K562 (cell line): Measurements from ENCODE around the gene FAAH. TPM values are rescaled to one million over a fixed set of nuclear protein-coding genes. Genes with fewer than 3 reads are reported as not detected.

Experiments used
- ATAC-seq: fragments of 200-7000 bp; cut with Tn5 transposase; 3 replicates; pipeline ENCODE4 v1.9.1; 2020; ENCODE audit warnings: moderate library complexity
- BruUV-seq: library from RNA; stranded (reverse); fragments of 400-500 nt; replicated peaks from 2 replicates; lab custom pipeline; 2021; lab: Mats Ljungman, UMichigan
- CTCF ChIA-PET: fragments of 300-600 bp; formaldehyde crosslinking; extraction: SDS; loops from one replicate; lab custom pipeline; 2021; ENCODE audit warnings: low intra/inter-chr PET ratio; lab: Yijun Ruan, JAX
- POLR2A ChIA-PET: fragments of 300-600, 350-650 bp; sonication (Branson Sonifier 250); formaldehyde crosslinking; extraction: SDS; loops from one replicate; lab custom pipeline; 2021; ENCODE audit warnings: antibody characterized with exemption, inconsistent platforms; lab: Yijun Ruan, JAX
- DNase-seq, 4 experiments: peaks; one replicate each; pipeline versions ENCODE4 v3.0.0 to v3.0.0-alpha.2; 2011 to 2018; ENCODE audit warnings: low spot score in 3 of 4, mixed read lengths in 3 of 4; ENCODE audit errors: extremely low read depth in 1 of 4
- FAIRE-seq: peaks from 2 replicates; lab custom pipeline; 2011; peaks lifted over from hg19 to GRCh38; lab: Jason Lieb, UNC
- H2AFZ ChIP-seq: 2 replicates; pipeline ENCODE4 v1.6.0; 2011; ENCODE audit warnings: low read depth, low read length, control low read depth, inconsistent platforms
- H3K27ac ChIP-seq: fragments of 200-600 bp; 3 replicates; pipeline ENCODE4 v1.8.0; 2011; ENCODE audit warnings: low read depth, mild to moderate bottlenecking, control low read depth, inconsistent platforms, low read length, moderate library complexity, mixed read lengths; ENCODE audit errors: extremely low read depth
- H3K27me3 ChIP-seq, 2 experiments: fragments of 300-600 bp in 1 of 2; 2 replicates in 1 of 2; 3 replicates in 1 of 2; pipeline versions ENCODE4 v1.6.0 to v1.8.0; 2011; ENCODE audit warnings: inconsistent platforms in 2 of 2, low read length in 2 of 2, mild to moderate bottlenecking in 1 of 2, mixed read lengths in 1 of 2, moderate library complexity in 1 of 2; ENCODE audit not compliant: control insufficient read depth in 2 of 2, insufficient read depth in 2 of 2
- H3K36me3 ChIP-seq: fragments of 300-600 bp; 3 replicates; pipeline ENCODE4 v1.8.0; 2011; ENCODE audit warnings: mild to moderate bottlenecking, low read length, inconsistent platforms; ENCODE audit not compliant: control insufficient read depth, insufficient read depth
- H3K4me1 ChIP-seq, 2 experiments: fragments of 200-600 bp in 1 of 2; replicated peaks in 1 of 2; 2 replicates in 1 of 2; 3 replicates in 1 of 2; pipeline versions ENCODE4 v1.5.1 to v1.8.0; 2011; ENCODE audit warnings: inconsistent platforms in 2 of 2, low read length in 2 of 2, mild to moderate bottlenecking in 1 of 2, mixed read lengths in 1 of 2, moderate library complexity in 1 of 2; ENCODE audit not compliant: control insufficient read depth in 2 of 2, insufficient read depth in 2 of 2
- H3K4me2 ChIP-seq: 2 replicates; pipeline ENCODE4 v1.6.1; 2011; ENCODE audit warnings: low read length, control low read depth, inconsistent platforms, mixed read lengths; ENCODE audit not compliant: insufficient read depth
- H3K4me3 ChIP-seq: fragments of 200-600 bp; sonication (generic), shearing (Covaris generic); 2 replicates; pipeline ENCODE4 v1.5.1; 2016; ENCODE audit warnings: control low read depth, inconsistent platforms
- H3K79me2 ChIP-seq: fragments of 200-600 bp; 3 replicates; pipeline ENCODE4 v1.8.0; 2011; ENCODE audit warnings: low read length, inconsistent platforms; ENCODE audit not compliant: control insufficient read depth, insufficient read depth
- H3K9ac ChIP-seq, 2 experiments: 2 replicates each; pipeline versions ENCODE4 v1.6.0 to v1.6.1; 2011; ENCODE audit warnings: low read depth in 2 of 2, low read length in 2 of 2, control low read depth in 1 of 2, inconsistent platforms in 1 of 2, mild to moderate bottlenecking in 1 of 2, mixed read lengths in 1 of 2; ENCODE audit not compliant: insufficient read depth in 1 of 2
- H3K9me1 ChIP-seq: one replicate; pipeline ENCODE4 v1.6.0; 2011; ENCODE audit warnings: inconsistent platforms, mild to moderate bottlenecking, low read length, moderate library complexity; ENCODE audit not compliant: control insufficient read depth, insufficient read depth
- H3K9me3 ChIP-seq: replicated peaks from 2 replicates; pipeline ENCODE4 v1.5.1; 2011; ENCODE audit warnings: low read depth, low read length, inconsistent platforms; ENCODE audit not compliant: control insufficient read depth, insufficient read depth
- H4K20me1 ChIP-seq: replicated peaks from 2 replicates; pipeline ENCODE4 v1.6.1; 2011; ENCODE audit warnings: low read length, inconsistent platforms, mixed read lengths; ENCODE audit not compliant: control insufficient read depth, insufficient read depth
- HDAC8 ChIP-seq: fragments of 450-650 bp; IDR thresholded peaks from 2 replicates; pipeline ENCODE4 v1.6.1; 2016; ENCODE audit warnings: mild to moderate bottlenecking, missing genetic modification characterization, moderate library complexity, missing compliant biosample characterization
- MIER1 ChIP-seq: fragments of 450-650 bp; IDR thresholded peaks from 2 replicates; pipeline ENCODE4 v1.6.1; 2016; ENCODE audit warnings: antibody characterized with exemption, mild to moderate bottlenecking, low read depth
- NR2C1 ChIP-seq, 2 experiments: fragments of 450-650 bp; IDR thresholded peaks; 2 replicates each; pipeline ENCODE4 v1.6.1; 2017; ENCODE audit warnings: mild to moderate bottlenecking in 2 of 2, antibody characterized with exemption in 1 of 2, inconsistent platforms in 1 of 2, missing compliant biosample characterization in 1 of 2, missing genetic modification characterization in 1 of 2
- NR2C2 ChIP-seq, 2 experiments: fragments of 200-800 bp in 1 of 2; sonication (Bioruptor generic) in 1 of 2; sonication (generic) in 1 of 2; formaldehyde crosslinking in 1 of 2; IDR thresholded peaks; 2 replicates each; pipeline versions ENCODE4 v1.6.1 to v1.8.0; 2016 to 2022; ENCODE audit warnings: mild to moderate bottlenecking in 1 of 2, missing compliant biosample characterization in 1 of 2, missing genetic modification characterization in 1 of 2, missing genetic modification reagents in 1 of 2
- TOE1 ChIP-seq, 2 experiments: fragments of 450-650 bp in 1 of 2; sonication (generic) in 1 of 2; formaldehyde crosslinking in 1 of 2; IDR thresholded peaks; 2 replicates each; pipeline versions ENCODE4 v1.7.1 to v1.8.0; 2016 to 2022; ENCODE audit warnings: borderline replicate concordance in 2 of 2, mild to moderate bottlenecking in 2 of 2, antibody characterized with exemption in 1 of 2, inconsistent platforms in 1 of 2, low read depth in 1 of 2, missing genetic modification reagents in 1 of 2, moderate library complexity in 1 of 2
- TRIM25 ChIP-seq: fragments of 450-650 bp; IDR thresholded peaks from 2 replicates; pipeline ENCODE4 v1.7.0; 2016; ENCODE audit warnings: borderline replicate concordance
- ZNF780A ChIP-seq: fragments of 250-450 bp; sonication (Bioruptor Pico); IDR thresholded peaks from 2 replicates; pipeline ENCODE4 v1.5.0; 2021; ENCODE audit warnings: mild to moderate bottlenecking
- WGBS: fragments of 100-300 bp; shearing (Covaris generic); methylation state at CpG from one replicate; pipeline ENCODE4 v1.1.6; 2016; ENCODE audit warnings: low coverage, mixed read lengths; ENCODE audit not compliant: insufficient coverage; ENCODE audit errors: missing lambda C conversion rate; 5-methylcytosine and 5-hydroxymethylcytosine counted together
- in situ Hi-C: fragments of 300-500 bp; cut with MboI; formaldehyde crosslinking; loops from 4 replicates; pipeline ENCODE4 v1.15.0; 2018; ENCODE audit warnings: inconsistent platforms, mixed read lengths
- intact Hi-C: fragments of 100-400 bp; cut with micrococcal nuclease; formaldehyde crosslinking; loops from 2 replicates; pipeline ENCODE4 v1.14.2; 2022
- polyA plus RNA-seq, 8 experiments: library from polyadenylated mRNA; depleted of rRNA in 4 of 8; stranded (reverse) in 5 of 8; unstranded in 3 of 8; fragments of >200 nt; fragmentation: Nextera tagmentation in 2 of 8; fragmentation: Illumina TruSeq in 1 of 8; extraction: Ambion mirVana in 2 of 8; extraction: Trizol in 1 of 8; gene quantifications; 2 replicates each; pipeline versions ENCODE4 v1.2.1 to v1.2.3, GENCODE V29; 2011 to 2014; ENCODE audit warnings: inconsistent platforms in 1 of 8, missing spikeins in 1 of 8
- total RNA-seq, 7 experiments: library from RNA; depleted of rRNA in 6 of 7; stranded (reverse); fragments of >200 nt in 6 of 7; fragmentation: Illumina TruSeq in 2 of 7; extraction: Trizol in 2 of 7; gene quantifications; 2 replicates each; pipeline versions ENCODE4 v1.2.1 to v1.2.3, GENCODE V29; 2011 to 2021; ENCODE audit warnings: low replicate concordance in 1 of 7

Gene FAAH
- total and polyA plus RNA-seq, 9 of the 15 experiments (the other 6 are each of a cell fraction or from before 2014, with no cell fraction given) = 0.06 to 1.1 (median 0.32) TPM

- no peaks in the 10 kb centered on the region for H3K36me3 ChIP-seq
- H2AFZ ChIP-seq = peak overlapping the region; percentile 54; the same call in 1 of the 2 replicates
- no TSS peak for BruUV-seq
- H3K27me3 ChIP-seq = peaks cover 3 to 5% of the 10 kb centered on the region in 2 experiments; a peak in 3 of 5 replicates
- intact Hi-C loops = no loop called here
- no peaks in the 10 kb centered on the region for H3K79me2 ChIP-seq
- in situ Hi-C loops = no loop called here
- H3K9me1 ChIP-seq = no peaks in the 10 kb centered on the region
- ChIA-PET CTCF (no interaction called here), POLR2A (interaction anchor here (0.6 to 1.2 kb wide), 3 partner anchors 12 to 102 kb away, joined by 3 read pairs; no protein-coding TSS in a partner anchor)
- ATAC-seq = no peak
- H3K9me3 ChIP-seq = no peaks in the 10 kb centered on the region
- H3K4me1 ChIP-seq = peaks cover 22 to 33% of the 10 kb centered on the region in 2 experiments
- H3K4me3 ChIP-seq = no peak overlapping the region
- H3K4me2 ChIP-seq = no peak overlapping the region; the same call in 1 of the 2 replicates
- no peak overlapping the region for H3K27ac ChIP-seq
- TF ChIP-seq TOE1 (IDR thresholded peaks at IDR 0.05; ENCODE audit: borderline replicate concordance) (no peak), TOE1 (CRISPR knock-in tag; IDR thresholded peaks at IDR 0.05; ENCODE audit: borderline replicate concordance, low read depth) (no peak), ZNF780A (CRISPR knock-in tag) (no peak), HDAC8 (no peak)
- FAIRE-seq = no peak
- 64% methylated on average over 6 of the region's 6 CpGs for WGBS
- H3K9ac ChIP-seq = peak overlapping the region in 1 of 2 experiments; percentile 83; a peak in 2 of 4 replicates
- DNase-seq = no peak
- 0 out of 2 replicates have a peak, but pooled peaks cover 3% of the 10 kb centered on the region for H4K20me1 ChIP-seq
Observed at GRCh38 chr1:46438346-46438745, 44.2 kb downstream of the FAAH start.

DNA sequence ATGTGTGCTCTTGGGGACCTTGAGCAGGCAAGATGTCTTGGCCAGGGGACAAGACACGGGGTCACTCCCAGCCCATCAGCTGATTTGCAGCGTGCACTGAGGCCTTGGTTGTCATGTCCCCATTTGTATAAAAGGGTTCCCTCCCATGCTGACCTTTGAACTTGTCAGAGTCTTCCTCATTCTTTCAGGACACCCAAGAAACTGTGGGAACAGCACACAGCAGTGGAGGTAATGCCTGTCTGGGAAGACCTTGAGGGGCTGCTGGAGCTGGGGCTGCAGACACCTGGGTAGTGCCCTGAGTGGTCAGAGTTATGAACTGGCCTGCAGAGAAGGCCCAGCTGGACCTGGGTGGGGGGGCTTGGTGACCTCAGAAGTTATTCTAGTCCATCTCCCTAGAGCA lies 46.4 kb downstream of the FAAH start:
- Histone ChIP-seq H3K79me2 (no peaks in the 10 kb centered on the region), H3K9ac (peak overlapping the region in 1 of 2 experiments; percentile 3; a peak in 1 of 4 replicates), H3K4me1 (peaks cover 22 to 38% of the 10 kb centered on the region in 2 experiments), H3K9me1 (no peaks in the 10 kb centered on the region), H3K4me3 (no peak overlapping the region), H4K20me1 (0 out of 2 replicates have a peak, but pooled peaks cover 3% of the 10 kb centered on the region), H3K27me3 (peaks cover 2 to 3% of the 10 kb centered on the region in 2 experiments; a peak in 2 of 5 replicates), H3K4me2 (no peak overlapping the region), H3K9me3 (no peaks in the 10 kb centered on the region), H2AFZ (no peak overlapping the region), H3K36me3 (no peaks in the 10 kb centered on the region), H3K27ac (no peak overlapping the region)
- no peak for ATAC-seq
- no peak for FAIRE-seq
- CTCF ChIA-PET = interaction anchor here (7.9 kb wide), 1 partner anchor 89 kb away, joined by 144 read pairs; no protein-coding TSS in a partner anchor
- in situ Hi-C loops = no loop called here
- TF ChIP-seq TRIM25 = no peak
- TF ChIP-seq MIER1 = no peak
- peak; percentile 57 for TF ChIP-seq NR2C1 (IDR thresholded peaks at IDR 0.05)
- peak; percentile 56 for TF ChIP-seq NR2C1 (tag; IDR thresholded peaks at IDR 0.05)
- no peak for TF ChIP-seq NR2C2 (CRISPR knock-in tag; IDR thresholded peaks at IDR 0.05)
- TF ChIP-seq NR2C2 (tag; IDR thresholded peaks at IDR 0.05) = peak; percentile 48; the same call in 1 of the 2 replicates
- WGBS = 57% methylated on average over 2 of the region's 2 CpGs
- intact Hi-C loops = no loop called here
- no peak for DNase-seq
- POLR2A ChIA-PET = interaction anchor here (0.6 to 2.3 kb wide), 5 partner anchors 8 to 88 kb away, joined by 3 to 7 read pairs (median 5); no protein-coding TSS in a partner anchor
- no TSS peak for BruUV-seq
